Hematopoietic multipotent progenitor cell treated with erythropoietin and hydrocortisone succinate and interleukin-3 and kit ligand, for 6 days (in vitro differentiated cells): ENCODE data around the gene UPK3A.
A peak's percentile ranks its signal among the peaks of the same experiment; 100 is the strongest.

Experiments used
- DNase-seq: peaks from one replicate; pipeline ENCODE4 v3.0.0-alpha.2; 2015

The UPK3A gene

DNA sequence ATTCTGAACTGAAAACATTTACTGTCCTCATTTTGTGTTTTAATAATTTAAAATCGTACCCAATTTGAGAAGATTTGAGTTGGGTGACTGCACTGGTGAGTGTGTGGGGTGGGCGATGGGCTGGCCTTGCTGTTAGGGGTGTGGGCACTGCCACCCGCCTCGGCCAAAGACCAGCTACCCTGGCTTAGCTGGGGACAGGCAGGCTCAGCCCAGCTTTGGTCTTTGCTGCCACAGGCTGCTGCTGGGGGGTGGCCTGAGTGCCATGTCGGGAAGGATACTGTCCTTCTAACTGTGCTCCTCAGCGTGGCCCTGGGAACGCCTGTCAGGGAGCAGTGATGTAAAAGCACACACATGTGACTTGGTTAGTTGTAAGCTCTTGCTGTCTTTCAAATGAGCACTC, 47.3 kb downstream of the UPK3A start:
- DNase-seq, result no peak

DNA sequence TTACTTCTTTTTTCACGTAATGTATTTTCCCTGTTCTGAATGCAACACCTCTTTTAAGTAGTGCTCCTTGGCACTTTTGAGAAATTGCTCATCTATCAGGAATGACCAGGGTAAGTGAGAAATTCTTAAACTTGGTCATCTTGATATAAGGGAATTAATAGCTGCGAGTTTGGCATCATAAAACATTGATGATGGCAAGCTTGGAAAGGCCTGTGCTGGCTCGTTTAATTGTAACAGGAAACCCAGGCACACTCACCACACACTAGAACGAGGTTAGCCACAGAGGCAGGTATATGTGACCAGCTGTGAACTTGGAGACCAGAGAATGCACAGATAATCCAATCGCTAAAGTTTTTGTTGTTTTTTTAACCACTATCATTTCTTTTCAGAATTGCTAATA, 49.3 kb downstream of the UPK3A start:
- no peak for DNase-seq

DNA sequence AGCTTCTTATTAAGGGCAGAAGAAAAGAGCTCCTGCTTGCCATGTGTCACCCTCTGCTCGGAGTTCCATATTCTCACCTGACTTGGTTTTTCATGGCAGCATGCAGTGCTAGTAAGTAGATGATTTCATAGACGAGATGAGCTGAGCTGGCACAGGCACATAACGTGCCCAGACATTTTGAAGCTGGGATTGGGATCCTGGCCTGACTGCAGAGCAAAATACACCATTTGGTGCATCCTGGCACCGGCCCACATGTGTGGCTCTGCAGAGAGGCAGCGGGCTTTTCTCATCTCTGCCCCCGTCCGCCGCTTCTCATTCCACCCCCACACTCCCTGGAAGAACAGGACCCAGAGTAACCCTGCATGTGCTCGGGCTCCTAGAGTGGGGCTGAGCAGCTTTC, 49.8 kb downstream of the UPK3A start:
- no peak for DNase-seq

DNA sequence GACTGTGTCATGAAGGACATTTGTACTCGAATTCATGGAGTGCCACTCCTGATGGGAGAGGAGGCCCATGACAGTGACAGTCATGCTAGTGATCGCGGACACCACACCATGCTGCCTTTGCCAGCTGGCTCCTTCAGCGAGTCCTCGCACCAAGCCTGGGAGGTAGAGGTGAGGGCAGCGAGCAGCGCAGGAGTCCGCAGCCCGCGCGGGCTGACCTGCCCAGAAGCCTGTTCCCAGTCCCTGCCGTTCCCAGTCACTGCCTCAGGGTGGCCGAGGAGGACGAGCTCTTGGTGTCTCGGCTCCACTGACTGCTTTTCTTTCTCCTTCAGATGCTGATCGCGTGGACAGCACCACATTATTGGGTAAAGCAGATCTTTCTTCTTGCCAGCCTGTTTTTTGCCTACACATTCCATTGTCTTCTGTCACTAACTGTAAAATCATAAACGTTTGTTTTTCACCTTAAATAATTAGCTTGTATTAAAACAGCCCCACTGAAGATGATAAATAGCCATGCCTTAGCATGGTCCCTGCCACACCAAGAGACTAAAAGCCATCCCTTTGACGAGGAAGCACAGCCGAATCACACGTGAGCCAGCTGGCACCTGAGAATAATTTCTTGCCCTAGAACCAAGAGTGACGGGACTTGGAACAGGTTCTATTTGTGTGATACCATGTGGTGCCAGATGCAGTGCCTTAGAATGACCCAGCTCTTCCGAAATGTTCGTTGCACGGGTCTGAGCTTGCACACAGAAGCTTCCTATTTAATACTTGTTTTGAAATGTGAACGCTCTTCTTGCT, 50.5 kb downstream of the UPK3A start:
- no peak for DNase-seq

DNA sequence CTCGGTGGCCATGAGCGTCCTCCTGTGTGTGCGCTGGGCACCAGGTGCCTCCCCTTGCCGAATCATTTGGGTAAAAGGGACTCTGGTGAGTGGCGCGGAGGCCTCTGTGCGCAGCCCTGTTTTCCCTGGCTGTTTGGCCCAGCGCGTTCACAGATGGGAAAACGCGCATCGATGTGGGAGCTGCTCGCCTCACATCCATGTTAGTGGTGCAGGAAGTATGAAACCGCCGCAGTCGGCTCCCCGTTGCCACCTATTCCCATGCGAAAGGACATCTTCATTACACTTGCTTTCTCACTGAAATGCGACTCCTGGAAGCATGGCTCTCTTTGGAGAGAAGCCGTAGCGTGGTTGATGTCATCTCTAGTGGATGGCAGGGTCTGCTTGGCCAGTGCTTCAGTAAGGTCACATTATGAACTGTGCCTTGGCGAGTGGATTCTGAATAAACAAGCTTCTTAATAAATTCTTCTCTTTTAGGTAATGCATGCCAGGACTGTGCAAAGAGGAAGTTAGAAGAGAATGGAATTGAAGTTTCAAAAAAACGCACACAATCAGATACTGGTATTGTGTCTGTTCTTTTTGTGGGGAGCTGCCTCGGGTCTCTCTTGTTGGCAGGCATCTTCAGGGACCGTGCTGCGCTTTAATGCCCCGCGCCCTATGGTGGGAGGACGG, 51.2 kb downstream of the UPK3A start:
- DNase-seq, result peak; percentile 21

DNA sequence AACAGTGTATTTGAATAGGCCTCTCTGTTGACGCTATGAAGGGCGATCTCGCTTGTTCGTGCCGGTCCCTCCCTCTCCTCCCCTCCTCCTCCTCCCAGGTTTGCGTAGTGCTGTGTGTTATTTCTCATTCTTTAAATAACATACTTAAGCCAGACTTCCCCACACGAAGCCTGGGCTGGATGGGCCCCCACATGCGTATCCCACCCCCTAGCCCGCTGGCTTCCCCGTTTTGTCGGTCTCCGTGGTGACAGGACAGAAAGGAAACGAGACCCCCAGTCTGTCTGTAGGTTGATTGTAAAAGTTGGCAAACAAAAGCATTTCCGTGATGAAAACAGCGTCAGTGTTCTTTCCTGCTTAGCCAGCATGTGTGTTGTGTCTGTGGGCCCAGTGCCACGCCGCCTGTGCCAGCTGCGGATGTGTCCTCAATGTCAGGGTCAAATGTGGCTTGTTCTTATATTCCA, 52.3 kb downstream of the UPK3A start:
- peak; percentile 32 for DNase-seq

DNA sequence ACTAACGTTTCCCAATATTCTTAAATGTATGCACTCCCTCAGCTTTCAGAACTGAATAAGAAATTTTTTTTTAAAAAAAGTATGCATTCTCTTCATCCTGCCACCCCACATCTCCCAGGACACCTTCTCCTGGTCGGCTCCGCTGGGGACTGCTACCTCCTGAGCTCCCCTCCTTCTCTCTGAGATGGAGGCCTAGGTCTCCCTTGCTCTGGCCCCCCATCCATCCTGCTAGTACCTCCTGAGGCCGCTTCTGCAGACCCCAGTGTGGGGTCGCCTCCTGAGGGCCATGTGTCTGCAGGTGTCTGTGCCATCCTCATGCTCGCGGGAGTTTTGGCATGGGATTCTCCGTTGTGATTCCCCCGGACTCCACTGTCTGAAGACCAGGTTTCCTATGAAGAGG, 52.8 kb downstream of the UPK3A start:
- no peak for DNase-seq

DNA sequence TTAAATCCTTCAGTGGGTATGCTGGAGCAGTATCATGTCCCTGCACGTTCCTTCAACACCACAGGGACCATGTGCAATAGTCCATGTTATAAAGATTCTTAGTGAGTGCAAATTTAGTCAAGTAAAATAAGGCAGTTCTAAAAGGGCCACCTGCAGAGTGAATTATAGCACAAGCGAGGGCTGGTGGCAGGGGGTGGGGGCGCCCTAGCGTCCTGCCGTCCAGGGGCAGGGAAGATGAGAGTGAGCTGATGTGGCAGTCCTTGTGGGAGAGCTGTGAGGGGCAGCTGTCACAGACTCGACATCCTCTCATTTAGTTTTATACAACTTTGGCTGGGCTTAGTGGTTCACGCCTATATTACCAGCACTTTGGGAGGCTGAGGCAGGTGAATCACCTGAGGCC, 54.0 kb downstream of the UPK3A start:
- DNase-seq, result no peak

DNA sequence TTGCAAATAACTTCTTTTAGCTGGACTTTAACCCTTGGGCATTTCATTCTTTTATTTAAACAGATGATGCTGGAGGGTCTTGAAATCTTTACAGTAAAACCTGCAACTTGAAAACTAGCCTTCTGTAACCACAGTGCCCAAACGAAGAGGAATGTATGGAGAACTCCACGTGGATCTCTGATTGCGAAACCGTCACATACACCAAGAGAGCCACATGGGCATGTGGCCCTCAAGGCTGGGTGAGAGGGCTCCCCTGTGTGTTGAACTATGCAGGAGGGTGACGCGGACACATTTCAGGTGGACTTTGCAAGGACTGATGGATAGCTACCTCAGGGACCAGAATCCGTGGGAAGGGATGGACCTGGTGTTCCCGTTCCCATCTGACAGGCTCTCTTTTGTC, 55.6 kb downstream of the UPK3A start:
- no peak for DNase-seq

DNA sequence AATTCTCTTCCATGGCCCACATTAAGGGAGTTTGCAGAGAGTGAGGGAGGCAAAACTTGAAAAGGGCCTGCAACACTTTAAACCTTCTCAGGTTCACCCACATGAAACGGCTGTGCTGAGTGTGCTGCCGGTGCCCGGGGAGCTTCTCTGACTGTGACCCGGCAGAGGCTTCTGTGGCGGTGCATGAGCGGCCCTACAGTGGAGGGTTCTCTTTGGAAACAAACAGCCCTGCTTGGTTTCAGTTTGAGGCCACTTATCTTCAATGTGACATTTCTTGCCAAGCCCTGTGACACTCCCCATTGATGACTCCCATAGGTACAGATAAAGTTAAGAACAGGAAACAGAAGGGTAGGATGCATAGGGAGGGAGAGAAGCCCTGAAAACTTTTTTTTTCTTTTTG, 56.7 kb downstream of the UPK3A start:
- DNase-seq, result peak; percentile 93

DNA sequence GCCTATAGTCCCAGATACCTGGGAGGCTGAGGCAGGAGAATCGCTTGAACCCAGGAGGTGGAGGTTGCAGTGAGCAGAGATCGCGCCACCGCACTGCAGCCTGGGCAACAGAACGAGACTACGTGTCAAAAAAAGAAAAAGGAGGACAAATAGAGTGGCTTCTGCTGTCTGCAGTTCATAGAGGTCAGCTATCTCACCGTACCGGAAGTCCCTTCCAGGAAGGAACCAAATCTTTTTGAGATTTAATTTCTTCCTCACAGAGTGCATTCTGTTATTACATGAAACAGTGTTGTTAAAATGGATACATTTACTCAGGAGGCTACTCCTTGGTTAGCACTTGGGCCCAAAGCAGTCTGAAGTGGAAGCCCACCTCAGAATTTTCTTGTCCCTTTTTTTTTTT, 58.4 kb downstream of the UPK3A start:
- DNase-seq, result no peak

DNA sequence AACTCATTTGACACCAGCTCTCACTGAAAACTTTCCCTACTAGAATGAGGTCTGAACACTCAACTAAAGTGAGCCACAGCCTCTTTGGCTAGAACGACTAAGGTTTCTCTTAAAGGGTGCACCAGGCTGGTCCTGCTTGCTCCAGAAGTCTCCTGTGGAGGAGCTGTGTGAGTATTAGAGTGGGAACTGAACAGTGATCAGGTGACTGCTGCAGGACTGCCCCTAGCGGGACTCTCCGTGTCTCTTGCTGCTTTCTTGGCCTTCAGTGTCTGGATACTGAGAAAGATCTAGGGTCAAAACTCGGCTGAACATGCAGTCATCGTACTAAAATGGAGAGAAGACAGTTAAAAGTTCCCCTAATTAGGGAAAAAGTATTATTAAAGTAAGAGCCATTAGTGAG, 59.6 kb downstream of the UPK3A start:
- peak; percentile 73 for DNase-seq
